Mammary epithelial cell (primary cell): ENCODE measurements around the gene HOXC5.

Experiments
- EZH2 ChIP-seq: IDR thresholded peaks from 2 replicates; pipeline ENCODE4 v1.6.1; 2012; ENCODE audit warnings: low read length, inconsistent platforms, borderline replicate concordance
- TF ChIP-seq, protein P1 (sequence below), 2 donors: IDR thresholded peaks in 1 of 2; conservative IDR thresholded peaks in 1 of 2; 2 replicates each; pipeline ENCODE4 v1.5.1; 2011 to 2012; ENCODE audit warnings: inconsistent platforms in 2 of 2, low read length in 2 of 2, mild to moderate bottlenecking in 2 of 2, control low read depth in 1 of 2, low read depth in 1 of 2; ENCODE audit not compliant: insufficient read depth in 1 of 2; ENCODE audit errors: extremely low read depth in 1 of 2

DNA sequence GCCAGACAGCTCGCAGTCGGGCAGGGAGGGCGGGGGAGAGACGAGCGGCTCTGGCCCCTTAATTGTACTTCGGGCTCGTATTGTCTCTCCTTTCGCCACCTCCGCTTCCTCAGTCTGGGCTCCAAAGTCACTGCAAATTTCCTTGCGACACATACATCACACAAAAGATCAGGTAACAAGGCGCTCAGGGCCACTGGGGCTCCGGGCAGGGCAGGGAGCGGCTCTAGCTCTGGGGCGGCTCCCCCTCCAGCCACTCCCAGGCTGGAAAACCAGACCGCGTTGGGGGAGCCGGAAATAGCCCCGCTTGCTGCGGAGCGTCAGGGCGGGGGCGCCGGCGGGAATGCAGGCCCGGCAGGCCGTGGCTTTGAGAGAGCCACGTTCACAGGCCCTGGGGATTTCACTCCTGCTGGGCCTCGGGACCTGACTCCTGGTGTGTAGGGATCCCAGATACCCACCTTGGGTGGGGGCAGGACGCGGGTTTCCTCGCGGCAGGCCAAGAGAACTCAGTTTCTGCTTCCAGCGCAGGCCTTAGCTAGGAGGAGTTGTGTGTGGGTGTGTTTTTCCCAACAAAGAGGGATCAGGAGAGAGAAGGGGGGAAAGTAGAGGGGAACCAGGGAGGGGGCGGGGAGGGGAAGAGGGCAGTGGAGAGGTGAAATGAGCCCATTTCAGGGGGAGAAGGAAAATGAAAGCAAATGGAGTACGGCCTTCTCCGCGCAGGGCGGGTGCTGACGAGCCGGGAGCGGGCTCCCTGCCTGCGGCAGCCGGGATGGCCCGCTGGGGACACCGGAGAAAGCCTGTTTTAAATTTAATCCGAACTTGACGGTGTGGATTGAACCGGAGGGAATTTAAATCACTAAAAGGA, 37.2 kb upstream of the HOXC5 start:
- TF ChIP-seq, protein P1, sequence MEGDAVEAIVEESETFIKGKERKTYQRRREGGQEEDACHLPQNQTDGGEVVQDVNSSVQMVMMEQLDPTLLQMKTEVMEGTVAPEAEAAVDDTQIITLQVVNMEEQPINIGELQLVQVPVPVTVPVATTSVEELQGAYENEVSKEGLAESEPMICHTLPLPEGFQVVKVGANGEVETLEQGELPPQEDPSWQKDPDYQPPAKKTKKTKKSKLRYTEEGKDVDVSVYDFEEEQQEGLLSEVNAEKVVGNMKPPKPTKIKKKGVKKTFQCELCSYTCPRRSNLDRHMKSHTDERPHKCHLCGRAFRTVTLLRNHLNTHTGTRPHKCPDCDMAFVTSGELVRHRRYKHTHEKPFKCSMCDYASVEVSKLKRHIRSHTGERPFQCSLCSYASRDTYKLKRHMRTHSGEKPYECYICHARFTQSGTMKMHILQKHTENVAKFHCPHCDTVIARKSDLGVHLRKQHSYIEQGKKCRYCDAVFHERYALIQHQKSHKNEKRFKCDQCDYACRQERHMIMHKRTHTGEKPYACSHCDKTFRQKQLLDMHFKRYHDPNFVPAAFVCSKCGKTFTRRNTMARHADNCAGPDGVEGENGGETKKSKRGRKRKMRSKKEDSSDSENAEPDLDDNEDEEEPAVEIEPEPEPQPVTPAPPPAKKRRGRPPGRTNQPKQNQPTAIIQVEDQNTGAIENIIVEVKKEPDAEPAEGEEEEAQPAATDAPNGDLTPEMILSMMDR (conservative IDR thresholded peaks at IDR 0.05 in 1 of 2, IDR thresholded peaks at IDR 0.05 in 1 of 2; ENCODE audit: extremely low read depth in 1 of 2, insufficient read depth in 1 of 2, low read depth in 1 of 2, low read length in 2 of 2), result no peak
- no peak for TF ChIP-seq EZH2
